Amniotic stem cell (primary cell): ENCODE data around the gene NKX1-1.

ENCODE experiments used
- DNase-seq: peaks from one replicate; lab custom pipeline; 2025; lab: John Stamatoyannopoulos, UW

NKX1-1 gene

GRCh38 chr4:1359976-1360375 is 46.3 kb downstream of the NKX1-1 start:
- DNase-seq, result no peak

- no peak for DNase-seq
Observed at GRCh38 chr4:1359144-1359501, 47.1 kb downstream of the NKX1-1 start.

- DNase-seq, result no peak
Observed at GRCh38 chr4:1358421-1359143, 47.7 kb downstream of the NKX1-1 start.

- no peak for DNase-seq
Observed at GRCh38 chr4:1357356-1358248, 48.6 kb downstream of the NKX1-1 start.

GRCh38 chr4:1356181-1356998 is 49.9 kb downstream of the NKX1-1 start:
- DNase-seq, result peak; percentile 5

GRCh38 chr4:1355378-1355777 is 50.9 kb downstream of the NKX1-1 start:
- no peak for DNase-seq

GRCh38 chr4:1354983-1355275 is 51.3 kb downstream of the NKX1-1 start:
- no peak for DNase-seq

GRCh38 chr4:1354136-1354982 is 51.9 kb downstream of the NKX1-1 start:
- no peak for DNase-seq

GRCh38 chr4:1353186-1354055 is 52.8 kb downstream of the NKX1-1 start:
- DNase-seq, result no peak
